GM19455 (cell line): ENCODE data around the gene MAP4K3.
A peak's percentile ranks its signal among the peaks of the same experiment; 100 is the strongest.
"Not testable (repeated sequence)": the region's sequence is repeated elsewhere in the genome, so short reads cannot be mapped to it uniquely, and the experiment has no call there.

Experiments
- ATAC-seq: cut with Tn5 transposase; IDR thresholded peaks from one replicate; pipeline ENCODE4 v1.9.1; 2021; ENCODE audit not compliant: unreplicated experiment

Gene MAP4K3

DNA sequence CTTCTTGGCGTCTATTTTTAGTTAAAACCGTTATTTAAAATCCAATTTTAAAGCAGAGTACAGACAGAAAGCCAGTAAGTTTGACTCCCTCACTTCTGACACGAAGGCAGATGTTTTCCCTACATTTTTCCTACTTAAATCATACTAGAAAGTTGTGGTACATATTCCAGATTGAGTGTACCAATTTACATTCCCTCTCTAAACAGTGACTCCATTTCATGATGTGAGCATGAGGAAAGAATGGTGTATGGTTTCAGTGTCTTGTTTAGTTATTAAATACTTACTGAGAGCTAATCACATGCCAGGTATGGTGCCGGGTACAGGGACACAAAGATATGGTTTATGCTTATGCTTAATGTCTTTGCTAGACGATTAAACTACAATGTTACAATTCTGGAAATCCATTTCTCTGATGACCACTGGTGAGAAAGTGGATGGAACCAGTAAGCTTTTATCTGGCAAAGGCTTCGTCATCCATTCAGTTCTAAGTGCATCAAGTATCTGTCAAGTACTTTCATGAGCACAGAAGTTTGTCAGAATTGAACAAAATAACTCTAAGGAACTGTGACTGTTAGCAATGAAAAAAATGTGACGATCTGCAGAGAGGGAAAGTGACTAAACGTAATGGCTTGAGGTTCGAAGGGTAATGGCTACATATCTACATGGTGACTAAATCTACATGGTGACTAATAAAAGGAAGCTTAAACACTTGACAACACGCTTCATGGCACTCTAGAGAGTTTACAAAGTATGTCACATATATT, 25.7 kb downstream of the MAP4K3 start:
- ATAC-seq, result no peak

- ATAC-seq, result no peak
Observed at GRCh38 chr2:39409697-39410389, 27.2 kb downstream of the MAP4K3 start.

- peak; percentile 71 for ATAC-seq
Observed at GRCh38 chr2:39408351-39409136, 28.5 kb downstream of the MAP4K3 start.

DNA sequence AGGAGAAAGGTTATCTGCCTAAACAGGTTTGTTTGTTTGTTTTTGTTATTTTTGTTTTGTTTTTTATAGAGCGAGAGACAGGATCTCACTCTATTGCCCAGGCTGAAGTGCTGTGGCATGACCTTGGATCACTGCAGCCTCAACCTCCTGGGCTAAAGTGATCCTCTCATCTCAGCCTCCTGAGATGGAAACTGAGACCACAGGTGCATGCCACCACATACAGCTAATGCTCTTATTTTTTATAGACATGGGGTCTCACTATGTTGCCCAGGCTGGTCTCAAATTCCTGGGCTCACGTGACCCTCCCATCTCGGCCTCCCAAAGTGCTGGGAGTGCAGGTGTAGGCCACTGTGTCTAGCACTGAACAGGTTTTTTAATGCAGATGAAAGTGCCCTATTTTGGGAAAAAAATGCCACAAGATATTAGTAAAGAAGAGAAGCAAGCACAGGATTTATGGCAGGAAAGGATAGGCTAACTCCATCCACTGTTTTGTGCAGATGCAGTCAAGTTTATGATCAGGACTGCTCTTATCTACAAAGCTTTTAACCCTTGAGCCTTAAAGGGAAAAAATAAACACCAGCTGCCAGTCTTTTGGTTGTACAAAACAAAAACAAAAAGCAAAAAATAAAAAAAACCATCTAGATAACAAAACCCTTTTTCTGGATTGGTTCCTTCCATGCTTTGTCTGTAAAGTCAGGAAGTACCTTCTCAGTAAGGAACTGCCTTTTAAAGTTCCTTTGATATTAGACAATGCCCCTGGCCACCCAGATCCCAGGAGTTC, 29.4 kb downstream of the MAP4K3 start:
- ATAC-seq, result no peak

DNA sequence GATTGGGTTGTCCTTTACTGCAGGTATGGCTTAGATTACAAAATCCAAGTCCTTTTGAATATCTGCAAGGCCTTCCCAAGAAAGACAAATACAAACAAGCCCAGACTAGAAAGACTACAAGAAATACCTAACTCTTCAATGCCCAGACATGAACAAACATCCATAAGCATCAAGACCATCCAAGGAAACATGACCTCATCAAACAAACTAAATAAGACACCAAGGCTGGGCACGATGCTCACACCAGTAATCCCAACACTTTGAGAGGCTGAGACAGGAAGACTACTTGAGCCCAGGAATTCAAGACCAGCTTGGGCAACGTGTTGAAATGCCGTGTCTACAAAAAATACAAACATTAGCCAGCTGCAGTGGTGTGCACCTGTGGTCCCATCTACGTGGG, 31.7 kb downstream of the MAP4K3 start:
- ATAC-seq, result no peak

GRCh38 chr2:39403311-39403710, 33.8 kb downstream of the MAP4K3 start:
- no peak for ATAC-seq

GRCh38 chr2:39401319-39401718, 35.8 kb downstream of the MAP4K3 start:
- no peak for ATAC-seq

GRCh38 chr2:39399570-39399969, 37.5 kb downstream of the MAP4K3 start:
- no peak for ATAC-seq

- ATAC-seq, result no peak
Observed at GRCh38 chr2:39395313-39395712, 41.8 kb downstream of the MAP4K3 start.

- no peak for ATAC-seq
Observed at GRCh38 chr2:39394516-39394961, 42.5 kb downstream of the MAP4K3 start.

DNA sequence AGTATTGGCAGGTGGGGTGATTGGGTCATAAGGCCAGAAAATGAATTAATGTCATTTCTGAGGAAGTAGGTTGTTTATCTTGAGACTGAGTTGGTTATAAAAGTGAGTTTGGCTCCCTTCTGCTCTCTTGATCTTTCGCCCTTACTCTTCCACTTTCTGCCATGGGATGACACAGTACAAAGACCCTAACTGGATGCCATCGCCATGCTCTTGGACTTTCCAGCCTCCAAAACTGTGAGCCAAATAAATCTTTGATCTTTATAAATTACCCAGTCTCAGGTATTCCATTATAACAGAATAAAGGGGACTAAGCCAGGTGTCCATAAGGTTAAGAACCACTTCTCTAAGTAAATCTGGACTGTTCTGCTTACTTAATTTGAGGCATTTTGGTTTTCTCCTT, 44.4 kb downstream of the MAP4K3 start:
- no peak for ATAC-seq

- ATAC-seq, result no peak
Observed at GRCh38 chr2:39390216-39390615, 46.9 kb downstream of the MAP4K3 start.

DNA sequence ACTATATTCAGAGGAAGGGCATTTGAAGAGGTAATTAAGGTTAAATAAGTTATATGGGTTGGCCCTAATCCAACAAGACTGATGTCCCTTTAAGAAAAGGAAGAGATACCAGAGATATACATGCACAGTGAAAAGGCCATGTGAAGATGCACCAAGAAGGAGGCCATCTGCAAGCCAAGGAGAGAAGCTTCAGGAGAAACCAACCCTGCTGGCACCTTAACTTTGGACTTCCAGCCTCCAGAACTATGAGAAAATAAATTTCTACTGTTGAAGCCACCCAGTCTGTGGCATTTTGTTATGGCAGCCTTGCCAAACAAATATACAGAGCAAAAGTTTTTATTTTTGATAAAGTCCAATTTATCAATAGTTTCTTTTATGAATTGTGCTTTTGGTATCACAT, 51.0 kb downstream of the MAP4K3 start:
- no peak for ATAC-seq

DNA sequence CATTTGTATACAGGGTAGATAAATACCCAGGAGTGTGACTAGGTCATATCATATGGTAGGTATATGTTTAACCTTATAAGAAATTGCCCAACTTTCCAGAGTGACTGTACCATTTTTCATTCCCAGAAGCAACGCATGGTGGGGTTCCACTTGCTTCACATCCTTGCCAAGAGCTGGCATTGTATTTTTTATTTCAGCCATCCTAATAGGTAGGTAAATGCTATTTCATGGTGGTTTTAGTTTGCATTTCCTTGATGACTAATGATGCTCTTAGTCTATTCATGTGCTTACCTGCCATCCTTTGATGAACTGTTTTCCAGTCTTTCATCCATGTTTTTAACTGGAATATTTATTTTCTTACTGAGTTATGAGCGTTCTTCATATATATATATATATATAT, 51.9 kb downstream of the MAP4K3 start:
- no peak for ATAC-seq

DNA sequence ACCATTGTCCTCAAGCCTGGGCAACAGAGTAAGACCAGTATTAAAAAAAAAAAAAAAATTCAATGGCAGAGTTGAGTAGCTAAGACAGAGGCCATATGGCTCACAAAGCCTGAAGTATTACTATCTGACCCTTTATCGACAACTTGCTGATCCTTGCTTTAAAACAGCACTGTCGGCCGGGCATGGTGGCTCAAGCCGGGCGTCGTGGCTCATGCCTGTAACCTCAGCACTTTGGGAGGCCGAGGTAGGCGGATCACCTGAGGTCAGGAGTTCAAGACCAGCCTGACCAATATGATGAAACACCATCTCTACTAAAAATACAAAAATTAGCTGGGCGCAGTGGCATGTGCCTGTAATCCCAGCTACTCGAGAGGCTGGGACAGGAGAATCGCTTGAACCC, 53.0 kb downstream of the MAP4K3 start:
- ATAC-seq, result not testable (repeated sequence)

DNA sequence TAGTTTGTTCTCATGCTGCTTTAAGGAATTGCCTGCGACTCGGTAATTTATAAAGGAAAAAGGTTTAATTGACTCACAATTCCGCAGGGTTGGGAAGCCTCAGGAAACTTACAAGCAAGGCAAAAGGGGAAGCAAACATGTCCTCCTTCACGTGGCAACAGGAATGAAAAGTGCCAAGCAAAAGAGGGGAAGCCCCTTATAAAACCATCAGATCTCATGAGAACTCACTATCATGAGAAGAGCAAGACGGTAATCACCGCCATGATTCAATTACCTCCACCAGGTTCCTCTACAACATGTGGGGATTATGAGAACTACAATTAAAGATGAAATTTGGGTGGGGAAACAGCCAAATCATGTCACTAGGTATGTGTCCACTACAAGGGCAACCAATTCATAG, 53.9 kb downstream of the MAP4K3 start:
- no peak for ATAC-seq

DNA sequence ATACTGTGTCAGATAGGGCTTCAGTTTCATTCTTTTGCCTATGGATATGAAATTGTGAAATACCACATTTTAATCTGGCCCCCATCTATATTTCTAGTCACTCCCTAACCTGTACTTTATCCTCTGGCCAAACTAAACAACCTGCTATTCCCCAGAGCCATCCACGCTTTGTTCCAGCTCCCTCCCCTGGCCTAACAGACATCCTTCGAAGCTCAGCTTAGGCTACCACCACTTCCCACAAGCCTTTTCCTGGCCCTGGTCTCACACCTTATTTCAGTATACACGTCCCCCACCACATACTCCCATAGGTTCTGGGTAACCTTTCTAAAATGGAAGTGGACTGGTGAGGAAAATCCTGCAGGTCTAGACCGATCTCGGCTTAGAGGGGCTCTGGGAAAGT, 55.4 kb downstream of the MAP4K3 start:
- ATAC-seq, result no peak

DNA sequence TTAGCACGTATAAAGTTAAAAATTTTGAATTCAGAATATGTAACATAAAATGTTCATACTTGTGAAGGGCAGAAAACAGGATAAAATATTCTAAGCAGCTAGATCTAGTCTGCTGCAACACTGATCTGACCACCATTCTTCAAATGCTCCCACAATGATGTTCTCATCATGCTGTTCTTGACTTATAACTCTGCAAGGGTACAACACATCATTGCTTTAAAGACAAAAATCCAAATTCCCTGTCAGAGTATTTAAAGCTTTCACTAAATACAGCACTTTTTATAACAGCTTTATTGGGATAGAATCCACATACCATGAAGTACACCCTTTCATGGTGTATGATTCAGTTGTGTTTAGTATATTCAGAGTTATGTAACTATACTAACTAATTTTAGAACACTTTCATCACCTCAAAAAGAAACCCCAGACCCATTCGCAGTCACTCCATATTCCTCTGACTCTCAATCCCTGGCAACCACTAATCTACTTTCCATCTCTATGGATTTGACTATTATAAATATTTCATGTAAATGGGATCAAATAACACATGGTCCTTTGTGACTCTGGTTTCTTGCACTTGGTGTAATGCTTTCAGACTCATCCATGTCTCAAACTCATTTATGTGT, 56.4 kb downstream of the MAP4K3 start:
- no peak for ATAC-seq

DNA sequence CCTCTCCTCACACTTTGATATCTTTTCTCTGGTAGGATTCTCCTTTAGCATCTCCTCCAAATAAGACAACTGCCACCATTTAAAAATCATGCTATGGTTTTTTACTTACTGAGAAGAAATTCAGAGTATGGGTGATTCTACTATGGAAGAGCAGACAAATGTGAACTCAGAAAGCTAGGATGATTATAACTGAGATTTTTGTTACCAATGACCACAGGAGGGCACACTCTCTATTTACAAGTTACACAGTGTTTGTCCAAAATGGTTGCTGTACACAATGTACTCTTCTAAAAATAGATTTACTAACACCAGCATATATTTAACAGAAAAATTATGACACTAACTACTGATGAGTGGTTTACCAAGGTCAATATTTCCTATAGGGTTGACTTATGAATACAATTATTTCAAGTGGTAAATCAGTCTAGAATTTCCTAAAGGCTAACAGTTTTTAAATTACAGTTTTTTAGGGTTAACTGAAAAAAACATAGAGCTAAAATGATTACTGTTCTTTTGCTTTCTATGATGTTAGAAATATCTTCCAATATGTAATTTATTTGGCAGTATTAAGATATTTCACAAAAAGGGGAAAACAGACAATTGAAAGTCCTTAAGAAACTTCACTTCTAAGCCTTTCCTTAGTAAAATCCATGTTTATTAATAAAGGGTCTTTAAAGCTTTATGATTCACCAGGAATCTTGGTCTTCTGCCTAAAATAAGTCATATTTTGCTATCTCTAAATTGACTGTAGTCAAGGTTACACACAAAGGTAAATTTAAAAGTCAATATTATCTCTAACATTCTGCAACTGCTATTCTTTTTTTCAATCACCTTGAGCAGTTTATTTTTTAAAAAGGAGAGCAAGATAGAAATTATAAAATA, 57.2 kb downstream of the MAP4K3 start:
- peak; percentile 84 for ATAC-seq

- no peak for ATAC-seq
Observed at GRCh38 chr2:39378968-39379367, 58.1 kb downstream of the MAP4K3 start.
